Measurements from ENCODE around the gene ZBTB25. TPM values are rescaled to one million over a fixed set of nuclear protein-coding genes. Genes with fewer than 3 reads are reported as not detected.

Gene ZBTB25
- total and polyA plus RNA-seq, 2 donors (not counting 1 experiment from before 2014, with no cell fraction given): 7.2 to 9.2 TPM

DNA sequence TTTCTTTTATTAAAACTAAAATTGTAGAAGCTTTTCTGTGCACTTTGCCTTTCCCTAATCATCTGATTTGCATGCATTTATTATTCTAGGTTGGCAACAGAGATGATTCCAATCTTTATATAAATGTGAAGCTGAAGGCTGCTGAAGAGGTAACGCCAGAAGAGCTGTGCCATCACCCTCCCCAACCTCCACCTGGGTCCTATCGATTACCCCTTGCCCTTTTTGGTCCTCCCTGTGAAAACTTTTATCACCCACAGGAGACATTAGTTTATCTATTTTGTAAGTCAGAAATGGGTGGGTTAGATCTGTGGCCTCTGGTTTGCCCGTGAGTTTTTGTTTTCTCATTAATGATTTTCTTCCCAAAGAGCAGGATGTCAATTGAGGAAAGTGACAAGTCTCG is 92.6 kb downstream of the ZBTB25 start:
- Histone ChIP-seq H3K27ac (ENCODE audit: insufficient read depth, low read length) (no peak overlapping the region), H3K79me2 (ENCODE audit: control insufficient read depth, insufficient read depth, low read length) (no peaks in the 10 kb centered on the region), H2AFZ (ENCODE audit: low read length) (no peak overlapping the region), H3K4me2 (ENCODE audit: extremely low read depth, insufficient read depth, low read length) (no peak overlapping the region), H3K27me3 (ENCODE audit: control insufficient read depth, insufficient read depth, low read length) (no peaks in the 10 kb centered on the region), H3K9me3 (ENCODE audit: control insufficient read depth, insufficient read depth, low read depth, low read length) (no peaks in the 10 kb centered on the region), H4K20me1 (ENCODE audit: control insufficient read depth, extremely low read depth, insufficient read depth, low read length) (no peaks in the 10 kb centered on the region), H3K9ac (ENCODE audit: insufficient read depth, low read length) (no peak overlapping the region), H3K4me1 (ENCODE audit: control insufficient read depth, extremely low read depth, insufficient read depth, low read length) (peaks cover 2% of the 10 kb centered on the region), H3K4me3 (replicated peaks in 1 of 4; ENCODE audit: control extremely low read depth in 1 of 4, insufficient read depth in 1 of 4, low read depth in 3 of 4, low read length in 4 of 4) (no peak overlapping the region), H3K36me3 (ENCODE audit: control insufficient read depth, insufficient read depth, low read length) (peaks cover 3% of the 10 kb centered on the region)
- TF ChIP-seq EZH2 (IDR thresholded peaks at IDR 0.05; ENCODE audit: low read length, missing control alignments): no peak
- TF ChIP-seq, protein P1, sequence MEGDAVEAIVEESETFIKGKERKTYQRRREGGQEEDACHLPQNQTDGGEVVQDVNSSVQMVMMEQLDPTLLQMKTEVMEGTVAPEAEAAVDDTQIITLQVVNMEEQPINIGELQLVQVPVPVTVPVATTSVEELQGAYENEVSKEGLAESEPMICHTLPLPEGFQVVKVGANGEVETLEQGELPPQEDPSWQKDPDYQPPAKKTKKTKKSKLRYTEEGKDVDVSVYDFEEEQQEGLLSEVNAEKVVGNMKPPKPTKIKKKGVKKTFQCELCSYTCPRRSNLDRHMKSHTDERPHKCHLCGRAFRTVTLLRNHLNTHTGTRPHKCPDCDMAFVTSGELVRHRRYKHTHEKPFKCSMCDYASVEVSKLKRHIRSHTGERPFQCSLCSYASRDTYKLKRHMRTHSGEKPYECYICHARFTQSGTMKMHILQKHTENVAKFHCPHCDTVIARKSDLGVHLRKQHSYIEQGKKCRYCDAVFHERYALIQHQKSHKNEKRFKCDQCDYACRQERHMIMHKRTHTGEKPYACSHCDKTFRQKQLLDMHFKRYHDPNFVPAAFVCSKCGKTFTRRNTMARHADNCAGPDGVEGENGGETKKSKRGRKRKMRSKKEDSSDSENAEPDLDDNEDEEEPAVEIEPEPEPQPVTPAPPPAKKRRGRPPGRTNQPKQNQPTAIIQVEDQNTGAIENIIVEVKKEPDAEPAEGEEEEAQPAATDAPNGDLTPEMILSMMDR (conservative IDR thresholded peaks at IDR 0.05 in 1 of 2, IDR thresholded peaks at IDR 0.05 in 1 of 2; ENCODE audit: low read depth in 1 of 2, low read length in 2 of 2): no peak
- no peak for DNase-seq (ENCODE audit: low read depth in 2 of 2)

DNA sequence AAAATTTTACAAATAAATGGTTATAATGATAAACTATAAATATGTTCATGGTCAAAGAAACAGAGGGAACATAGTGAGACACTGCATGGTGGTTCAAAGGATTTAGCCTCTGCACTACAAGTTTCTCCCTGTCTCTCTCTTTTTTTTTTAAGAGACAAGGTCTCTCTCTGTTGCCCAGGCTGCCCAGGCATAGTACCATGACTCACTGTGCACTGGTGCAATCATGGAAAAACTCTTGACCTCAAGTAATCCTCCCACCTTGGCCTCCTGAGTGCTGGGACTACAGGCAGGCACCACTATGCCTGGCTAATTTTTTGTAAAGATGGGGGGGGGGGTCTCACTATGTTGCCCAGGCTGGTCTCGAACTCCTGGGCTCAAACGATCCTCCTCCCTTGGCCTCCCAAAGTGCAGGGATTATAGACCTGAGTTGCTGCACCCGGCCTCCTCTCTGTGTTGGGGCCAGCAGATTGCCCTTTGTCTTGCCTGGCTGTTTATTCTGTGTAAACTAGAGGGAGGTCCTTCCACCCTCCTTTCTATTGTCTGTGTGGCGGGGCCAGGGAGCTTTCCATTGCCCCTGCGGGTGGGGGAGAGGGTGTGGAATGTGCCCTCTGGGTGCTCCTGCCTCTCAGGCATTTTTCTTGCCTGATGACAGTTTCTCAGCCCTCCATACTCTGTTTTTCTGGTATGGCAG is 93.4 kb downstream of the ZBTB25 start:
- Histone ChIP-seq H2AFZ (ENCODE audit: low read length) (no peak overlapping the region), H3K79me2 (ENCODE audit: control insufficient read depth, insufficient read depth, low read length) (no peaks in the 10 kb centered on the region), H3K36me3 (ENCODE audit: control insufficient read depth, insufficient read depth, low read length) (no peaks in the 10 kb centered on the region), H3K9ac (ENCODE audit: insufficient read depth, low read length) (no peak overlapping the region), H3K9me3 (ENCODE audit: control insufficient read depth, insufficient read depth, low read depth, low read length) (no peaks in the 10 kb centered on the region), H4K20me1 (ENCODE audit: control insufficient read depth, extremely low read depth, insufficient read depth, low read length) (no peaks in the 10 kb centered on the region), H3K4me1 (ENCODE audit: control insufficient read depth, extremely low read depth, insufficient read depth, low read length) (peaks cover 2% of the 10 kb centered on the region), H3K4me2 (ENCODE audit: extremely low read depth, insufficient read depth, low read length) (no peak overlapping the region), H3K27ac (ENCODE audit: insufficient read depth, low read length) (no peak overlapping the region), H3K27me3 (ENCODE audit: control insufficient read depth, insufficient read depth, low read length) (no peaks in the 10 kb centered on the region), H3K4me3 (replicated peaks in 1 of 4; ENCODE audit: control extremely low read depth in 1 of 4, insufficient read depth in 1 of 4, low read depth in 3 of 4, low read length in 4 of 4) (no peak overlapping the region)
- peak; percentile 42 to 47 for DNase-seq (ENCODE audit: low read depth in 2 of 2)
- TF ChIP-seq, protein P1 (conservative IDR thresholded peaks at IDR 0.05 in 1 of 2, IDR thresholded peaks at IDR 0.05 in 1 of 2; ENCODE audit: low read depth in 1 of 2, low read length in 2 of 2): no peak
- no peak for TF ChIP-seq EZH2 (IDR thresholded peaks at IDR 0.05; ENCODE audit: low read length, missing control alignments)

DNA sequence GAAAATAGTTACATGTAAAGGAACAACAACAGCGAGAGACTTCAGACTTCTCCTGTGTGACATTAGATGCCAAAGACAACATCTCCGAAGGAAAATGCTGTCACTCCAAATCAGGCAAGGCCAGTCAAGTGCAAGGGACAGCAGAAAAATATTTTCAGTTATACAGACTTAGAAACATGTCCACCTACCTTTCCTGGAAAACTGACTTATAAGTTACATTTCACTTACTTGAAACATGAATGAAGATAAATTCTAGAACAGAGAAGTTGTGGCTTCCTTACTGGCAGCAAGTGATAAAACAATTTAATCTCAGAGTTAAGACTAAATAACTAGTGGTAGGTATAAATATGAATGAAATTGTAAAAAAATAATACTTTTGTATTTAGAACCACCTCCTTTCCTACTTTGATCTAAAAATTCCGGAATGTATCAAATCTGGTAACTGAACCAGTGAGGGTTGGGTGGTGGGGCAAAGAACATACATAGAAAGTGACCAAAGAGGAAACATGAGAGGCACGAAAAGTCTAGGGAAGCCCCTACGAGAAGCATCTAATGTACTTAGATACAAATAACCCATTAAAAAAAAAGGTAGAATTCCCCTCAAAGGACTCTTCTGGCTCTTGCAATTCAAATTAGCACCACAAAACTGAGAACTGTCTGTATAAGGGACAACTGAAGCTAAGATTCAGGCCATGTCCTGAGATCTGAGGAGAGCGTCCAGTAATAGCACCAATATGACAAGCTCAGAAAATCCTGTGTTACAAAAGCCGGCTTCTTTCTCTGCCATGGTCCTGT is 94.3 kb downstream of the ZBTB25 start:
- Histone ChIP-seq H3K4me3 (replicated peaks in 1 of 4; ENCODE audit: control extremely low read depth in 1 of 4, insufficient read depth in 1 of 4, low read depth in 3 of 4, low read length in 4 of 4) (no peak overlapping the region), H3K9ac (ENCODE audit: insufficient read depth, low read length) (no peak overlapping the region)

More for the DNA sequence above, 94.3 kb downstream of the ZBTB25 start:
- no peak for DNase-seq (ENCODE audit: low read depth in 2 of 2)
- no peaks in the 10 kb centered on the region for H3K27me3 ChIP-seq (ENCODE audit: control insufficient read depth, insufficient read depth, low read length)
- no peaks in the 10 kb centered on the region for H3K9me3 ChIP-seq (ENCODE audit: control insufficient read depth, insufficient read depth, low read depth, low read length)
- H3K4me2 ChIP-seq (ENCODE audit: extremely low read depth, insufficient read depth, low read length): no peak overlapping the region
- no peaks in the 10 kb centered on the region for H3K79me2 ChIP-seq (ENCODE audit: control insufficient read depth, insufficient read depth, low read length)
- H3K27ac ChIP-seq (ENCODE audit: insufficient read depth, low read length): no peak overlapping the region
- H2AFZ ChIP-seq (ENCODE audit: low read length): no peak overlapping the region
- TF ChIP-seq EZH2 (IDR thresholded peaks at IDR 0.05; ENCODE audit: low read length, missing control alignments): no peak
- TF ChIP-seq, protein P1 (conservative IDR thresholded peaks at IDR 0.05 in 1 of 2, IDR thresholded peaks at IDR 0.05 in 1 of 2; ENCODE audit: low read depth in 1 of 2, low read length in 2 of 2): no peak
- no peaks in the 10 kb centered on the region for H4K20me1 ChIP-seq (ENCODE audit: control insufficient read depth, extremely low read depth, insufficient read depth, low read length)
- H3K36me3 ChIP-seq (ENCODE audit: control insufficient read depth, insufficient read depth, low read length): no peaks in the 10 kb centered on the region
- peaks cover 2% of the 10 kb centered on the region for H3K4me1 ChIP-seq (ENCODE audit: control insufficient read depth, extremely low read depth, insufficient read depth, low read length)
